Astrocyte of the cerebellum (primary cell): Measurements from ENCODE around the gene ADAT1.
A peak's percentile ranks its signal among the peaks of the same experiment; 100 is the strongest.
"Not testable (repeated sequence)": the region's sequence is repeated elsewhere in the genome, so short reads cannot be mapped to it uniquely, and the experiment has no call there.

Experiments used
- DNase-seq: peaks from one replicate; pipeline ENCODE4 v3.0.0-alpha.2; 2011; ENCODE audit warnings: low read depth
- H3K4me3 ChIP-seq: 2 replicates; pipeline ENCODE4 v1.5.1; 2011; ENCODE audit warnings: mild to moderate bottlenecking, low read depth, low read length, moderate library complexity
- CTCF ChIP-seq: IDR thresholded peaks from 2 replicates; pipeline ENCODE4 v1.5.1; 2012; ENCODE audit warnings: low read length, low read depth, moderate library complexity, mild to moderate bottlenecking; ENCODE audit errors: missing control alignments
- in situ Hi-C: cut with HindIII; loops from 2 replicates; pipeline ENCODE4 v1.10.0; 2017; ENCODE audit warnings: low sequenced_read_pairs

ADAT1 gene

GRCh38 chr16:75593308-75593707 is 29.8 kb downstream of the ADAT1 start:
- TF ChIP-seq CTCF = no peak
- in situ Hi-C loops = no loop called here
- no peak for DNase-seq

GRCh38 chr16:75591927-75592326 is 31.2 kb downstream of the ADAT1 start:
- in situ Hi-C loops, DNase-seq, H3K4me3 ChIP-seq: not testable (repeated sequence)

More at GRCh38 chr16:75593308-75593707, 29.8 kb downstream of the ADAT1 start:
- no peak overlapping the region for H3K4me3 ChIP-seq

- H3K4me3 ChIP-seq = no peak overlapping the region
- TF ChIP-seq CTCF = peak; percentile 9
- DNase-seq = peak; percentile 53
- in situ Hi-C loops = no loop called here
These were observed 31.9 kb downstream of the ADAT1 start for GRCh38 chr16:75590920-75591843.

- in situ Hi-C loops = no loop called here
- H3K4me3 ChIP-seq = no peak overlapping the region
- TF ChIP-seq CTCF = no peak
- no peak for DNase-seq
These were observed 33.8 kb downstream of the ADAT1 start for GRCh38 chr16:75589306-75589705.

- in situ Hi-C loops = no loop called here
- no peak for TF ChIP-seq CTCF
- no peak for DNase-seq
- no peak overlapping the region for H3K4me3 ChIP-seq
These were observed 34.4 kb downstream of the ADAT1 start for GRCh38 chr16:75588716-75589115.

- no peak for TF ChIP-seq CTCF
- no peak overlapping the region for H3K4me3 ChIP-seq
These were observed 39.0 kb downstream of the ADAT1 start for GRCh38 chr16:75584108-75584507.

GRCh38 chr16:75579281-75579834 is 43.7 kb downstream of the ADAT1 start:
- in situ Hi-C loops = no loop called here
- no peak for DNase-seq
- no peak overlapping the region for H3K4me3 ChIP-seq
- no peak for TF ChIP-seq CTCF

More at GRCh38 chr16:75584108-75584507, 39.0 kb downstream of the ADAT1 start:
- in situ Hi-C loops = no loop called here
- DNase-seq = no peak
